ENCODE data around the gene NFIC.

- no peak for TF ChIP-seq POLR2AphosphoS5 (IDR thresholded peaks at IDR 0.05; ENCODE audit: borderline replicate concordance, low read depth, low read length)
- no peak for TF ChIP-seq EZH2 (IDR thresholded peaks at IDR 0.05)
- TF ChIP-seq FOXP2 (optimal IDR thresholded peaks at IDR 0.05; ENCODE audit: control extremely low read depth, extremely low read length, insufficient read depth), result no peak
Measured at GRCh38 chr19:3324405-3324856, 42.0 kb upstream of the NFIC start.

Measured in SK-N-MC (cell line).